HG02798 (cell line): ENCODE results near the gene BLOC1S3.

ENCODE experiments used
- ATAC-seq: cut with Tn5 transposase; IDR thresholded peaks from one replicate; pipeline ENCODE4 v1.9.1; 2021; ENCODE audit warnings: mild to moderate bottlenecking; ENCODE audit not compliant: unreplicated experiment, poor library complexity

BLOC1S3 gene

GRCh38 chr19:45160870-45161737 is 17.5 kb upstream of the BLOC1S3 start, which contains the start of gene NKPD1:
NKPD1 (minus strand) TSS chr19:45160982; CDS start chr19:45160150, 832 bp downstream.
- ATAC-seq, result no peak

- no peak for ATAC-seq
Observed at GRCh38 chr19:45161738-45162607, 16.6 kb upstream of the BLOC1S3 start.

GRCh38 chr19:45162608-45163143 is 15.9 kb upstream of the BLOC1S3 start:
- ATAC-seq, result no peak

GRCh38 chr19:45163156-45163555 is 15.4 kb upstream of the BLOC1S3 start:
- ATAC-seq, result no peak

- ATAC-seq, result no peak
Observed at GRCh38 chr19:45163751-45164460, 14.7 kb upstream of the BLOC1S3 start.

GRCh38 chr19:45164577-45165335 is 13.8 kb upstream of the BLOC1S3 start:
- peak; percentile 72 for ATAC-seq

GRCh38 chr19:45166723-45167252 is 11.8 kb upstream of the BLOC1S3 start:
- ATAC-seq, result no peak

- no peak for ATAC-seq
Observed at GRCh38 chr19:45168767-45169351, 9.7 kb upstream of the BLOC1S3 start.

- ATAC-seq, result no peak
Observed at GRCh38 chr19:45169602-45170001, 9.0 kb upstream of the BLOC1S3 start.

GRCh38 chr19:45170146-45171106 is 8.2 kb upstream of the BLOC1S3 start:
- ATAC-seq, result no peak

GRCh38 chr19:45171211-45171623 is 7.4 kb upstream of the BLOC1S3 start:
- ATAC-seq, result no peak

GRCh38 chr19:45172173-45172572 is 6.4 kb upstream of the BLOC1S3 start:
- ATAC-seq, result no peak

GRCh38 chr19:45172611-45173208 is 5.9 kb upstream of the BLOC1S3 start:
- ATAC-seq, result no peak

GRCh38 chr19:45173816-45174215 is 4.8 kb upstream of the BLOC1S3 start:
- no peak for ATAC-seq

- no peak for ATAC-seq
Observed at GRCh38 chr19:45175515-45176345, 2.9 kb upstream of the BLOC1S3 start.

- ATAC-seq, result no peak
Observed at GRCh38 chr19:45177817-45178261, 745 bp upstream of the BLOC1S3 start, which contains the start of gene TRAPPC6A. TRAPPC6A (minus strand) TSS chr19:45178237; CDS start chr19:45178218, 19 bp downstream.
